ENCODE measurements around the gene RIBC2.

DNA sequence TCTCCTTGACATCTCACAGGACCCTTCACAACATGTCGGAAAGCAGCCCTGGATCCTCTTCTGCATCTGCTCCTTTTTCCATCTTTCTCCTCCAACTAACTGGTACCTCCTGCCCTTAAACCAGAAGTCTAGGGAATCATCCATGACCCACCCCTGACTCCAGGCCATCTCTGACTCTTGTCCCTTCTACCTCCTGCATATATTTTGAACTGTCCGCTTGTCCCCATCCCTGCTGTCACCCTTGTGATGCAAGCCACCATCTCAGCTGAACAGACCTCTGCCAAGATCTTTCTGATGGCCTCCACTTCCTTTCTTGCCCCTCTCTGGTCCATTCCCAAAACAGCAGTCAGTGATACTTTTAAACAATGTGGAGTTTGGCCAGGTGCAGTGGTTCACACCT is 7.0 kb downstream of the RIBC2 start:
- TF ChIP-seq ZNF207 (IDR thresholded peaks at IDR 0.05; ENCODE audit: borderline replicate concordance) (no peak), EP300 (IDR thresholded peaks at IDR 0.05; ENCODE audit: low read depth in 2 of 2, low read length in 2 of 2) (no peak), EP300 (CRISPR knock-in tag; IDR thresholded peaks at IDR 0.05; ENCODE audit: borderline replicate concordance) (no peak), KMT2A (CRISPR knock-in tag; IDR thresholded peaks at IDR 0.05) (no peak), RAD21 (CRISPR knock-in tag; IDR thresholded peaks at IDR 0.05) (no peak), ZFP36 (IDR thresholded peaks at IDR 0.05; ENCODE audit: borderline replicate concordance, low read depth, low read length, partially characterized antibody) (no peak), POLR2A (IDR thresholded peaks at IDR 0.05; ENCODE audit: insufficient read depth in 1 of 2, low read depth in 2 of 2, low read length in 2 of 2) (no peak)
- TF ChIP-seq, protein P1, sequence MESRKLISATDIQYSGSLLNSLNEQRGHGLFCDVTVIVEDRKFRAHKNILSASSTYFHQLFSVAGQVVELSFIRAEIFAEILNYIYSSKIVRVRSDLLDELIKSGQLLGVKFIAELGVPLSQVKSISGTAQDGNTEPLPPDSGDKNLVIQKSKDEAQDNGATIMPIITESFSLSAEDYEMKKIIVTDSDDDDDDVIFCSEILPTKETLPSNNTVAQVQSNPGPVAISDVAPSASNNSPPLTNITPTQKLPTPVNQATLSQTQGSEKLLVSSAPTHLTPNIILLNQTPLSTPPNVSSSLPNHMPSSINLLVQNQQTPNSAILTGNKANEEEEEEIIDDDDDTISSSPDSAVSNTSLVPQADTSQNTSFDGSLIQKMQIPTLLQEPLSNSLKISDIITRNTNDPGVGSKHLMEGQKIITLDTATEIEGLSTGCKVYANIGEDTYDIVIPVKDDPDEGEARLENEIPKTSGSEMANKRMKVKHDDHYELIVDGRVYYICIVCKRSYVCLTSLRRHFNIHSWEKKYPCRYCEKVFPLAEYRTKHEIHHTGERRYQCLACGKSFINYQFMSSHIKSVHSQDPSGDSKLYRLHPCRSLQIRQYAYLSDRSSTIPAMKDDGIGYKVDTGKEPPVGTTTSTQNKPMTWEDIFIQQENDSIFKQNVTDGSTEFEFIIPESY (CRISPR knock-in tag; IDR thresholded peaks at IDR 0.05): no peak
- TF ChIP-seq, protein P2, sequence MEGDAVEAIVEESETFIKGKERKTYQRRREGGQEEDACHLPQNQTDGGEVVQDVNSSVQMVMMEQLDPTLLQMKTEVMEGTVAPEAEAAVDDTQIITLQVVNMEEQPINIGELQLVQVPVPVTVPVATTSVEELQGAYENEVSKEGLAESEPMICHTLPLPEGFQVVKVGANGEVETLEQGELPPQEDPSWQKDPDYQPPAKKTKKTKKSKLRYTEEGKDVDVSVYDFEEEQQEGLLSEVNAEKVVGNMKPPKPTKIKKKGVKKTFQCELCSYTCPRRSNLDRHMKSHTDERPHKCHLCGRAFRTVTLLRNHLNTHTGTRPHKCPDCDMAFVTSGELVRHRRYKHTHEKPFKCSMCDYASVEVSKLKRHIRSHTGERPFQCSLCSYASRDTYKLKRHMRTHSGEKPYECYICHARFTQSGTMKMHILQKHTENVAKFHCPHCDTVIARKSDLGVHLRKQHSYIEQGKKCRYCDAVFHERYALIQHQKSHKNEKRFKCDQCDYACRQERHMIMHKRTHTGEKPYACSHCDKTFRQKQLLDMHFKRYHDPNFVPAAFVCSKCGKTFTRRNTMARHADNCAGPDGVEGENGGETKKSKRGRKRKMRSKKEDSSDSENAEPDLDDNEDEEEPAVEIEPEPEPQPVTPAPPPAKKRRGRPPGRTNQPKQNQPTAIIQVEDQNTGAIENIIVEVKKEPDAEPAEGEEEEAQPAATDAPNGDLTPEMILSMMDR (CRISPR knock-in tag; IDR thresholded peaks at IDR 0.05): no peak

Data from HepG2 (cell line).